IPS DF 4.7 (cell line): Measurements from ENCODE around the gene TGFBR3L.
"Not testable (repeated sequence)": the region's sequence is repeated elsewhere in the genome, so short reads cannot be mapped to it uniquely, and the experiment has no call there.

Experiments
- DNase-seq: peaks from one replicate; pipeline ENCODE4 v3.0.0-alpha.2; 2013; ENCODE audit warnings: low spot score; ENCODE audit errors: extremely low read depth

The TGFBR3L gene

GRCh38 chr19:7926727-7927604 lies 12.3 kb downstream of the TGFBR3L start:
- DNase-seq: no peak

GRCh38 chr19:7927605-7928333 lies 13.1 kb downstream of the TGFBR3L start:
- DNase-seq: no peak

- no peak for DNase-seq
These were observed 13.7 kb downstream of the TGFBR3L start for GRCh38 chr19:7928334-7928706.

- no peak for DNase-seq
These were observed 14.4 kb downstream of the TGFBR3L start for GRCh38 chr19:7928741-7929701.

GRCh38 chr19:7930030-7930429 lies 15.4 kb downstream of the TGFBR3L start:
- not testable (repeated sequence) for DNase-seq

GRCh38 chr19:7930765-7931164 lies 16.1 kb downstream of the TGFBR3L start:
- DNase-seq: no peak

- no peak for DNase-seq
These were observed 16.8 kb downstream of the TGFBR3L start for GRCh38 chr19:7931221-7932061.

GRCh38 chr19:7932276-7932929 lies 17.8 kb downstream of the TGFBR3L start:
- DNase-seq: no peak

- DNase-seq: no peak
These were observed 18.3 kb downstream of the TGFBR3L start for GRCh38 chr19:7932930-7933300.

GRCh38 chr19:7933411-7933810 lies 18.8 kb downstream of the TGFBR3L start:
- DNase-seq: no peak

- no peak for DNase-seq
These were observed 19.4 kb downstream of the TGFBR3L start for GRCh38 chr19:7933828-7934725.

- no peak for DNase-seq
These were observed 20.1 kb downstream of the TGFBR3L start for GRCh38 chr19:7934766-7935165.

- DNase-seq: no peak
These were observed 26.2 kb downstream of the TGFBR3L start for GRCh38 chr19:7940841-7941240.

GRCh38 chr19:7941895-7942596 lies 27.4 kb downstream of the TGFBR3L start:
- no peak for DNase-seq

- DNase-seq: no peak
These were observed 28.4 kb downstream of the TGFBR3L start for GRCh38 chr19:7942981-7943443.

GRCh38 chr19:7943444-7944176 lies 29.0 kb downstream of the TGFBR3L start, which contains the start of gene TIMM44:
Gene TIMM44 (minus strand): TSS chr19:7943666. CDS start chr19:7943651, 15 bp downstream.
- peak; percentile 97 for DNase-seq

GRCh38 chr19:7944177-7944761 lies 29.6 kb downstream of the TGFBR3L start:
- no peak for DNase-seq
